HG03342 (cell line): Measurements from ENCODE around the gene FRMD3.
"Not testable (repeated sequence)": the region's sequence is repeated elsewhere in the genome, so short reads cannot be mapped to it uniquely, and the experiment has no call there.

Experiments
- ATAC-seq: cut with Tn5 transposase; IDR thresholded peaks from one replicate; pipeline ENCODE4 v1.9.1; 2021; ENCODE audit warnings: mild to moderate bottlenecking, moderate library complexity; ENCODE audit not compliant: unreplicated experiment

The FRMD3 gene

DNA sequence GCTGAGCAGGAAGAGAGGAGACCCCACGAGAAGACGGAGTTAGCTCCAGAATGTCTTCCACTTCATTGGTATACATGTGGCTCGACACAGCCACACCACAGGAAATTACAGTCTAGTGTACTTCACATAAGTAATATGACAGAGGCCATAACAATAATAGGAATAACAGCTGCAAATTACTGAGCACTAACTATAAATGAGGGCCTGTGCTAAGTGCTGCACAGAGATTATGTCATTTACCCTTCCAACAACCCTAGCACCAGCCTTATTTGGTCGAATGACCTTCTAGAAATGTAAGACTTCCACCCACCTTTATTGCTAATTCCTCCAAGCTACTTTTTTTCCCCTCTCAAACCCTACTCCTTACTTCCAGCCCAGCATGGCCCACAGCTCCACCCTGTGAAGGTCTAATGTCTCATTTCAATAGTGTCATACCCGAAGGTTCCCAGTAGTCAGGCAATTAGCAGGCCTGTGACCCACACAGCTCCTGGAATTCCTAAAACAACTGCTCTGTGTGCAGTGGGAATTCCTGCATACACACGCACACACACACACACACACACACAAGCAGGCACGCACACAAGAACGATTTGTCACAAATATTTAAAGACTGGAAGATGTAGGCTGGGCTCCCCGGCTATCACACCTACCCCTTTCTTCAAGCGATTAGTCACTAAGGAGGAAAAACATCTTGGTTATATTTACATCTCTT, 134.5 kb downstream of the FRMD3 start:
- no peak for ATAC-seq

DNA sequence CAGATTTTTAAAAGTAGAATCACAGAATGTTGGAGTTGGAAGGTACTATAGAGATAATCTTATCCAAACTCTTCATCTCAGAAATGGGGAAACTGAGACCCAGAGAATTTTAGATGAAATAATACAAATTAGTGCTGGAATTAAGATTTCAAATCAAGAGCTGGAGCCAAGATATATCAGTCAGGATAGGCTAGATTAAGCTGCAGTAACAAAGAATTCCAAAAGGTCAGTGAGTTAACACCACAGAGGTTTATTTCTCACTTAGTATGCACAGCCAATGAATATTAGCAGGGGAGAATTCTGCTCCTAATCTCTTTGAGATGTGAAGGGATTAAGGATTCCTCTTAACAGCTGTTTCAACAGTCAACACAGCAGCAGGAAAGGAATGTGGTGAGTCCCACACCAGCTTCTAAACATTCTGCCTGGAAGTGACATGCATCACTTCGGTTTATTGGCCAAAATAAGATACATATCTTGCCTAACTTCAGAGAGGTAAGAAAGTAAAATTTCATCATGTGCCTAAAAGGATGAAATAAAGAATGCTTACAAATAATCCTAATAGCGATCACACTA, 136.8 kb downstream of the FRMD3 start:
- no peak for ATAC-seq

- ATAC-seq: no peak
These were observed 141.4 kb downstream of the FRMD3 start for GRCh38 chr9:83396813-83397212.

- no peak for ATAC-seq
These were observed 141.9 kb downstream of the FRMD3 start for GRCh38 chr9:83396342-83396741.

DNA sequence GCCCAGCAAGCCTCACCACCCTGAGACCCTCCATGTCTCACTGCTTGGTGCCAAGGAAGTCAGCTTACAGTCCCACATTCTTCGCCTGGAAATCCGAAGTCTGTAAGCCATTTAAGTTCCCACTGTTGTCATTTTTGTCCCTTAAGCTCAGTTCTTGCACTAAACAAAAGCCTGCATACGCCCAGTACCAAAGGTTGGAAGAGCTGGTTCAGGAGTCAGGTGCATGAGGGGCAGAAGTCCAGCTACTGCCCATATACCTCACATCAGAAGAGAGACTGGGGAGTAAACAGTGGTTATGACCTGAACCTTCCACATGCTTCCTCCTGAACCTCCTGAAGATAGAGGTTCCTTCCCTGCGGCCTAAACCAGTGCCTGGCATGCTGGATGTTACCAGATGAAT, 146.0 kb downstream of the FRMD3 start:
- no peak for ATAC-seq

DNA sequence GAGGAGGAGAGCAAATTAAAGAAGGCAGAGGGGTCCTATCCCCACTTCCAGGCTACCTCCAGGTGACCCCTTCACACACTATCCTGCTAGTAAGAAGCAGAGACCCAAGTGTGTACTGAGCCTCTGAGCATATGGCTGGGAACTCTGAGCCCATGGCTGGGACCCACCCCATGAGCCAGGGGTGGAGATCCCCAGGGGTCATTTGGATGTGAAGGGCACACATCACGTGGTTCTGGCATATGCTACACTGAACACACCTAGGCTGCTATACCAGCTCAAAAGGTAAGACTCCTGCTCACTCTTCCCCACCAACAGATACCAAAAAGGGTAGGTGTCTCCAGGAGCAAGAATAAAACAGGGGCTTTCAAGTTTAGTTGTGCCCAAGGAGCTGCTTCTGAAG, 149.9 kb downstream of the FRMD3 start:
- ATAC-seq: no peak

GRCh38 chr9:83387401-83388185, 150.6 kb downstream of the FRMD3 start:
- no peak for ATAC-seq

- no peak for ATAC-seq
These were observed 152.9 kb downstream of the FRMD3 start for GRCh38 chr9:83385317-83385716.

- no peak for ATAC-seq
These were observed 154.0 kb downstream of the FRMD3 start for GRCh38 chr9:83384214-83384613.

GRCh38 chr9:83383034-83383433, 155.2 kb downstream of the FRMD3 start:
- no peak for ATAC-seq

DNA sequence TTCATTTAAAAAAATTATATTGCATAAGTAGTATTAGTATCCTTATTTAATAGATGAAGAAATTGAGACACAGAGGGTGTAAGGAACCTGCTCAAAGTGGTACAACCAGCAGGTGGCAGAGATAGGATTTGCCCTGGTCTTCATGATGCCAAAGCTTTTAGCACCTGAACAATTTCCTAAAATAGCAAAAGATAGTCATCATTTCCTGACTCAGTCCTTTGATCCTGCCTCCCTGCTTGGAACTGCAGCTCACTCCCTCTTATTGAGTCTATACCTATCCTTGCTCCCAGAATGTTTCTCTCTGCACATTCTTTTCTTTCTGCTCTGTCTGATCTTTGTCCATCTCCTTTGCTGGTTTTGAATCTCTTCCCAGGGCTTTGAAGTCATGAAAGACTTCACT, 155.8 kb downstream of the FRMD3 start:
- ATAC-seq: no peak

GRCh38 chr9:83379045-83379444, 159.2 kb downstream of the FRMD3 start:
- ATAC-seq: no peak

GRCh38 chr9:83372957-83373356, 165.2 kb downstream of the FRMD3 start:
- ATAC-seq: no peak

DNA sequence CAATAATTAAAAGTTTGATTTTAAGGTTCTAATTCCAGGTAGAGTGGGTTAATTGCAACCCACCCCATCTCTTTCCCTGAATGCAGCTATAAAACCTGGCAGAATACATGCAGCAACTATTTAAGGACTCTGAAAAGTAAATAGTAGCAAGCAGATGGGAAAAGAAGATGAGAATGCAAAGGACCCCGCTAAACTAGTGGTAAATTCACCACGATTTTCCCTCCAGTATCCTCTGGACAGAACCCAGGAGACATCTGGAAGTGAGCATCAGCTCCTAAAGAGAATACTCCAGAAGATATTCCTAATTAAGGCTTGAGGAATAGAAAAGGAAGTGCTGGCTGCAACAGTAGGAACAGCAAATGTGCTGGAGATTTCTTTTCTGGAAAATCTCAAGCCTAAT, 170.9 kb downstream of the FRMD3 start:
- ATAC-seq: no peak

GRCh38 chr9:83362341-83362995, 175.7 kb downstream of the FRMD3 start:
- ATAC-seq: no peak

DNA sequence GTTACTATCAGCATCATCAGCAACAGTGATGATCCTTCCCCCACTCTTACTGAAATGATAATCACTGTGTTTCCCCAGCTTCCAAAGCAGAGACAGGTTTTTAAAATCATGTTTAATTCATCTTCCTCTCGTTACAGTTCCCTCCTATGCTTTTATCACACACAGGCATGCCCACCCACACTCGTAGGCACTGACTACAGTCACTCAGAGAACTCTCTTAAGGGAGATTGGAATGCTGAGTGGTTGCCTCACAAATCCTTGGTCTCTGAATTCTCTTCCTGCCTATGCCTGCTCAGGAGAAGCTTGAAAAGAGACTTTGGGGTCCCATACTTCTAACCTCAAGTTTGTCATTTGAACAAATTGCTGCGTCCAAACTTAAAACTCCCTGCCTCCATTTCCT, 179.2 kb downstream of the FRMD3 start:
- no peak for ATAC-seq

DNA sequence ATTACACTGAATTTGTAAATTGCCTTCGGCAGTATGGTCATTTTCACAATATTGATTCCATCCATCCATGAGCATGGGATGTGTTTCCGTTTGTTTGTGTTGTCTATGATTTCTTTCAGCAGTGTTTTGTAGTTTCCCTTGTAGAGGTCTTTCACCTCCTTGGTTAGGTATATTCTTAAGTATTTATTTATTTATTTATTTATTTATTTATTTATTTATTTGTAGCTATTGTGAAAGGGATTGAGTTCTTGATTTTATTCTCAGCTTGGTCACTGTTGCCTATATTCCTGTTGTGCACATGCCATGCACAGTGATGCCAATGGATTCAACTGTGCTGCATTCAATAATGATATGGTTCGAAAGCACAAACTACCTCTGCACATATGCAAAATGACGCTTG, 179.7 kb downstream of the FRMD3 start:
- not testable (repeated sequence) for ATAC-seq

- ATAC-seq: no peak
These were observed 182.5 kb downstream of the FRMD3 start for GRCh38 chr9:83355729-83356151.

DNA sequence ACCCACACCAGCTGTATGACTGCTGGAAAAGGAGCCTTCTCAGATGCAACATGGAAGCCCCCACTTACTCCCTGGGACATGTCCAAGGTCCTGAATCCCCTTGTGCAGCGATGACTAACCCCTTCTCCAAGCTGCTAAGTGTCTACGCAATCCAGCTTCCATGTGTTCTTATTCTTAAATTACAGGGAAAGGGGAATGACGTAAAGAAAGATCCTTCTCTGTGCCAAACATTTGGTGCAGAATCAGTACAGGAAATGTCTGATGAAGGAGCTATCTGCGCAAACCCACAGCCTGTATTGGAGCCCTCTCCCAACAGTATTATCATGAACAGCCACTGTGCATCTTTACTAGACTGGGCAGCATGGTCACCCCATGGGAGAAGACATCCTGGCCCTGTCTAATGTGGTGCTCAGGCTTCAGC, 183.2 kb downstream of the FRMD3 start:
- no peak for ATAC-seq

DNA sequence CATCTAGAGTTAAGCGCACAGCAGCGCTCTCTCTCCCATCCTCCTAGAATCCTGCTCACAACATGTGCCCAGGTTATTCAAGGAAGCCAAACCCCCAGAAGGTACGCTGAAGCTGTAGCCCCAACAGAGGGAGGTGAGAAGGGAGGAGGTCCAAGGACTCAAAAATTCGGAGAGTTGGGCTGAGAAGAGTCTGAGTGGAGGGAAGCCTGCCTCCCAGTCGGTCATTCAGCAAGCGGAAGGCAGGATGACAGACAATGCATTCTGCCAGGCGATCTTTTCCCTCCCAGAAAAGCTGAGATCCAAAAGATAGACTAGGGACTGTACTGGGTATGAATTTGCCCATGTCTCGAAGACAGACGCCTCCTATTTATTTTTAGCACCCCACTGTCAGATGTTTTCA, 189.2 kb downstream of the FRMD3 start:
- ATAC-seq: no peak

- no peak for ATAC-seq
These were observed 191.4 kb downstream of the FRMD3 start for GRCh38 chr9:83346655-83347420.
